GOT3 (cell line): Measurements from ENCODE around the gene DSCAM.
"Not testable (repeated sequence)": the region's sequence is repeated elsewhere in the genome, so short reads cannot be mapped to it uniquely, and the experiment has no call there.

Experiments used
- DNase-seq: peaks from one replicate; lab custom pipeline; 2025; ENCODE audit warnings: mixed read lengths; lab: John Stamatoyannopoulos, UW

Gene DSCAM

DNA sequence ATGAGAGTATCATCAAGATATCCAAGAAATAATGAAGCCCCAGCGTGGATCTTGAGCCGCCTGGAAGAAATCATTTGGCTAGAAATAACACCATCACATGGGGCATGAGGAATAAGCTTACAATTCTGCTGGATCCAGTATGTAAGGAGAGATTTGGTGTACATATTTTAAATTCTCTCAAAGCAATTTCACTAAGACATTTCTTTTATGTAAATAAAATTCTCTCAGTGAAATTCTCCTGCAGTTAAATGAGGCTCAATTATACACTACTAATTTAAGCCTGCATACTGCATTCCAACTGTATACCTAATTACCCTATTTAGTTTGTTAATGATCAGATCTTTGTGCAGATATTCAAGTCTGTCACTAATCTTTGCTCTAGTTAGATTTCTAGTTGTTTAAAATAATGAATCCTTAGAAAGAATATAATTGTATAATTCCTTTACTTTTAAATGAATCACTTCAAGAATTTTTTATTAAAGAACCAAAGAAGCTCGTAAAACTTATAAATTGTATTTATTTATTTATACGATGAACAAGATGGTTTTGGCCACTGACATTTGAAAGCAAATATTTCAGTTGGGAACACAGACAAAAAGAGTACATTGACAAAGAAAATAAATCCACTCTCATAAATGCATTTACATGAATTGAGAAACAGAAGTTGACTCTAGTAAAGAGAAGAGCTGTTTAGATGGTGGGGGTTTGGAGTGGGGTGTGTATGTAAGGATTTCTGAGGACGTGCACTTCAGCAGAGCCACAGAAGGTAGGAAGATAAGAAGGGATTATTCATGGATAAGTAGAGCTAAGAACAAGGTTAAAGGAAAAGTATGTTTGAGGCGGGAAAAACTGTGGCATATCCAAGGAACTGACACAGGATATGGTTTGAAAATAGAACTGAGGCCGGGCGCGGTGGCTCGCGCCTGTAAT, 466.8 kb downstream of the DSCAM start:
- no peak for DNase-seq

DNA sequence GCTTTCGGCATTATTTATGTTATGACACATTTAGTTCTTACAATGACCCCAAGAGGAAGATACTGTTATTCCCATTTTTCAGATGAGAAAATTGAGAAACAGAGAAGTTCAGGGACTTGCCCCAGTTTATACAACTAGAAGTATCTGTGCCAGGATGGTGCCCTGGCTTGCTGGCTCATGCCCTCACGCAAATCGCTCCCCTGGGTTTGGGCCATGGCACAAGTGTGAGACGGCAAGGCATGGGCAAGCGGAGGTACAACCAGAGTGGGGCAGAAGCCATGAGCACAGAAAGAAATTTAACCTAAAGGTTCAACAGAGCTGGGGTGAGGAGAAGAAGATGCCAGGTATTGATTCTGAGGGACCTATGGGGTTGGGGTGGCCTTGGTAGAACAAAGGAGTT, 469.8 kb downstream of the DSCAM start:
- no peak for DNase-seq

DNA sequence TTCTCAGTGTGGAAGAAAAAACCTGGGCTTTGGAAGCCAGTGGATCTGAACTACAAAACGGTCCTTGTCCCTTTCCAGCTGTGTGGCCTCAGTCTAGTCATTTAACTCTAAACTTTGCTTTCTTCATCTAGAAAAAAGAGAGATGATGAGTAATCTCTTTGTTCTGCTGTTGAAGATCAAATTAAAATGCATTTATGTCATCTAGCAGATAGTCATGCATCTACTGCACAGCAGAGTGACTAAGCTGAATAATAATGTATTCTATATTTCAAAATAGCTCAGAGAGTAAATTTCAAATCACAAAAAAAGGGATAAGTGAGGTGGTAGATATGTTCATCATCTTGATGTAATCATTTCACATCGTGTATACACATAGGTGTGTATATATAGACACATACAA, 473.2 kb downstream of the DSCAM start:
- DNase-seq, result no peak

DNA sequence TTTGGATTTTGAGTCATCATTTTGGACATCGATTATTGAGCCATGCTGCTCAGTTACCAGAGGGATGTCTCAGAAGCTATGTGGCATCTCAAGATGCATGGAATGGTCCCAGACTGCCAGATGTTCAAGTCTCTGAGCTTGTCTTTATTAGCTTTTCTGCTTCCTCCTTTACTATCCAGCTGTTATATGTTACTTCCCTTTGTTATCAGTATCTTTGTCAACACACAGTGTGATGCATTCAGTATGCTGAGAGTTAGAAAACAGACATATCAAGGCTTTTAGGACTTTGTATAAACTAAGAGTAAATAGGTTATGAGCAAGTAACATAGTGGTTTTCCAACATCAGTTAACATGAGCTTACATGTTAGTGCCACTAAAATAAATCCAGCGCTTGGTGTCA, 474.5 kb downstream of the DSCAM start:
- DNase-seq, result no peak

DNA sequence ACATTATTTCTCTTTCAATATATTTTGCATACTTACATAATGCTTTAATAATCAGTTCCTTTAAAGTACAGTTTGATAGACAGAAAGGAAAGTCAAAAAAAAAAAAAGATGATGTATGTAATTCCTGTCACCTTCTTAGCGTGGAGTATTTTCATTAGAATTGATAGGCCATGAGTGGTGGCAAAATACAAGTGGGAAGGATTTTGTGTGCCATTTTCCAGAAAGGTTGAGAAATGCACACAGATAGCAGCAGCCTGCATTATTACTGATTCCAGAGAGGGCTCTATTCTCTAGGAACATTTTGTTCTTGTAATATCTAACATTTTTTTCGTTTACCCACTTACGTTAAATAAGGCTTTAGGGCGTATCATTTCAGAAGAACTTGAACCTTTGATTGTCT, 475.6 kb downstream of the DSCAM start:
- no peak for DNase-seq

DNA sequence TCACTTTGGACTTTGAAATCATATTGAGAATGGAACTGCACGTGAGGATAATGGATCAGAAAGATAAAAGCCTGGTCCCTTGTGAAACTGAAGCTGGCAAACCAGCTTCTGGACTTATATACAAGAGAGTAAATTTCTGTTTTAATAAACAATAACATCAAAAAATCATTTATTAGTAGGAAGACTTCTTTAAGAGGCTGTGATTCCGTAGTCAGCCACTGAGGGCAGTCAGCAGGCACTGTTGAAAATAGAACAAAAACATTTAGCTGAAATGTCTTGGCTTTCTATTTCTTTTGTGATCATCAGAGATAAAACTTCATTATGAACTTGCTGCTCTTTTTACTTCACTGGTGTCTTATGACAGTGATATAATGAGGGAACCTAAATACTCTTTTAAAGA, 490.3 kb downstream of the DSCAM start:
- no peak for DNase-seq

DNA sequence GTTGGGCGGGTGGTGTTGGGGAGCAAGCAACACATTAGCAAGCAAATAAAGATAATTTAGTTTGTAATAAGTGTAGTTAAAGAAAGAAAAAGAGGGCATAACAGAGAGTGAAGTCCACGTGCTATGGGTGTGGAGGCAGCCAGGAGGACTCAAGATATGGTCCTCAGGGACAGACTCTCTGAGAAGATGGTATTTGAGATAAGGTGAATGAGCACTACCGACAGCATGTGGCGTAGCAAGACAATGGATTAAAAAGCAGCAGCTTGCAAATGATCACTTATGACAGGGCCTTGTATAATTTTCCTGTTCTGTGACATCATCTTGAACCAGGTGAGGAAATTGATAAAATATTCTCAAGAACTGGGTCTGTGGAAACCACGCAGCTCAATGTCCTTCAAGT, 491.9 kb downstream of the DSCAM start:
- no peak for DNase-seq

DNA sequence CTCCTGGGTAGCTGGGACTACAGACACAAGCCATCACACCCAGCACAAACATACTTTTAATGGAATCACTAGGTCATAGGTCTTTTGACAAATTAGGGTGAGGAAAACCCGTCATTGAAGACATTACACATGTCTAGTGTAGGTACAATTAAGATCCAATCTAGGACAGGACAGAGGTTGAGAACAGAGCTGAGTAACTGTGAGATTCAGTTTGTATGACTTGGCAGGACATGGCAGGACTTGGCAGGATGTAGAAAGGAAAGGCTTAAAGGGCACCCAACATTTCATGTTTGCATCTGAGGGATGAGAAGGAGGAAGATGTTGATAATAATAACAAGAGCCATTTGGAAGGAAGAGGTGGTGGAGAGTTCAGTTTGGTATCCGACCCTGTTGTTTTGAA, 496.0 kb downstream of the DSCAM start:
- no peak for DNase-seq

DNA sequence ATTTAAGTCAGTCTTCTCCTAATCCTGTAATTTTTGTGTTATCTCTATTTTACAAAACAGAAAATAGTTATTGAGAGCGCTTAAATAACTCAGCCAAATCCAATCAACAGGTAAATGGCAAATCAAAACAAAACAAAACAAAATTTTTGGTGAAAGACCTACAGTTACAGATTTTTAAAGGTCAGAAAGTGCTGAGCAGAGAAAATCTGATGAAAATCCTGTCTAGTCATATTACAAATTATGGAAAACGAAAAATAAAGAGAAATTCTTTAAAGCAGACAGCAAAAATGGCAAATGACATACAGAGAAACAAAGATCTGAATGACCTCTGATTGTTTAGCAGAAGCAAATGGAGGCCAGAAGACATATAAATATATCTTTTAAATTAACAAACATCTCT, 497.4 kb downstream of the DSCAM start:
- no peak for DNase-seq

DNA sequence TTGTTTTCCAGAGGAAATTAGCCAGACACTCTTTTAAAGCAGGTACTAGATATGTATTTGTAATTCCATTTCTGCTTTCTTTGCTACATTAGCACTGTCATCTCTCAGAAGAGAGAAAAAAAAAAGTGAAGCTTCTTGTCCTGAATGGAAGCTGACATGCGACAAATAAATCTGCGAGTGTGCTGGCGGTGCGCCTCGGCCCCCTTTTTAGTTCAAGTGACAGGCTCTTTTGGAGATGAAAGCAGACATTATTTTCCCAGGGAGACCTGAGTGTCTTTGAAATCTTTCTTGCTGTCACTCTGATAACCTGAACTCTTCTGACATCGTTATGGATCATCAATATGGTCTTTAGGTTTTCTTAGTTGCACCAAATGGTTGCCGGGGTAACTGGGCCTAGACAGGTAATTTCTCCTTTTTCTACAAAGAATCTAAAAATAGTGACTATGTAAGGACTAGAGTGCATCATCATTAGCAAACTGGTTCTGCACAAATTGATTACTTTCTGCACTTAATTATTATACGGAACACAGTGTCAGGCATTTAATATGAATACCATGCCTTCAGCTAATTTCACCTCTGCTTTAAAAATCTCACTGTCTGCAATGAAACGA, 501.1 kb downstream of the DSCAM start:
- DNase-seq, result no peak

DNA sequence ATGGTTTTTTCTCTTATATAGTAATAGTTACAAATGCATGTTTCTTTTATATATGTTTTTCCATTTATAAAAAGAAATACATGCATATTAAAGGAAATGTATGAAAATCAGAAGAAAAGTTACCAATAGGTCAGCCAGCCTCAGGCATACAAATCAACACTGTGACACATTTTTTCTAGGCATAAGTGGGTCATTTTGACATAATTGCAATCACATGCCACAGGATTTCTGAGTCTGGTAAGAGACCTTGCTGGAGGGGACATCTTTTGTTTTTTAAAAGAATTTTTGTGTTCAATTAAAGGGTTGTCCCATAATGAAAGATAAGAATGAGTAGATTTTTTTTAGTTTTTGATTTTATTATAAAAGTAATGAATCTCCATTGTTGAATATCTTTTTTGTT, 506.6 kb downstream of the DSCAM start:
- no peak for DNase-seq

DNA sequence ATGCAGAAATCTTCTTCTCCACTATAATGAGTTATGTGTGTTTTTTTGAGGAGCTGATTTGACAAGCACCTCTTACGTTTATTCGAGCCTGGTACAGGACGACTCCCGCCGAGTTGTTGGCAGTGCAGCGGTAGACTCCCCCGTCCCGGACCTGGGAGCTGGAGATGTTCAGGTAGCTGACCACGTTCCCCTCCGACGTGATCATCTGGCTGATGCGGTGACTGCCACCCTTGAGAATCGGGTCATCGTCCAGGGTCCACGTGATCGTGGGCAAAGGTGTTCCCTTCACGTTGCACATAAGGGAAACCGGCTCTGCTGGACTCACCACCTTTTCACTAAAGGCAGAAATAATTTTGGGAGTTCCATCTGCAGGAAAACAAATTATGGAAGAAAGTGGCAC, 507.9 kb downstream of the DSCAM start:
- DNase-seq, result no peak

DNA sequence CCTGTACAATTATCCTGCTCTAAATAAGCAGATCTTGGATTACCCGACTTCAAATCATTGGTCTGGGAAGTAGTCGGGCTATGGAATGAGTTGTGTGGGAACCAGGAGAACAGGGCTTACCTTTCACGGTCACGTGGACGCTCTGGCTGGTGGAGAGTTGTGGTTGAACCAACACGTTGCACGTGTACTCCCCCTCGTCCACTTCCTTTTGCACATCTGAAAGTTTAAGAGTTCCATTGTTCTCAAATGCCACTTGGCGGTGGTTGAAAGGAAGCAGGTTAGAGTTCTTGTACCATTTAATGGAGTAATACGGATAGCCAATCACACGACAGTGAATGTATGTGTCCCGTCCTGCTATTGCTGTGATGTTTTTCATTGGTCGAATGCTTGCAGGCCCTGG, 509.0 kb downstream of the DSCAM start:
- DNase-seq, result no peak

DNA sequence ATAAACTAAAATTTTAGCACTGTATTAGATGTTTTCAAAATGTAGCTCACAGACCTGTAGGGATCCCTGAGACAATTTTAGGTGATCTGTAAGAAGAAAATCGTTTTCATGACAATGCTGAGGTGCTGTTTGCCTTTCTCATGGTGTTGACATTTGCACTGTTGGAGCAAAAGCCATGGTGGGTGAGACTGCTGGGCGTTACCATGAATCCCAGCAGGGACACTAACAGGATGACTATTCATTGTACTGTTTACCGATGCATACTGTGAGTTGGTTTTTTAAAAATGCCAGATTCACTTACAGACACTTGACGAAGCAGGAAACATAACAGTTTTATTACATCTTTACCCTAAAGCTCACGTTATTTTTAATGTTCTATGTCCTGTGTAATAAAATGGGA, 511.3 kb downstream of the DSCAM start:
- DNase-seq, result no peak

DNA sequence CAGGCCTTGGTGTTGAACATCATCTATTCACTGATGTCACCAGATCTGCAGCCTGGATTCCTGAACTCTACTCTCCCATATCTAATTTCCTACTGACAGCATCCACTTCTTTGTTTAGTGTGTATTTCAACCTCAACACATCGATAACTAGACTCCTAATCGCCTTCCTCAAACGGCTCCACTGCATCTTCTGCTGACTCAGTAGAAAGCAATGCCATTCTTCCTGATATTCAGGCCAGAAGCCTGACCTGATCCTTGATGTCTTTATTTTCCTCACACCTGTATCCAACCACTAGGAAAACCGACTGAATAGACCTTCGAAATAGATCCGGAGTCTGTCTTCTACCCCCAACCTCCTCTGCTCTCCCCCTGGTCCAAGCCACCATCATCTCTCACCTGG, 512.8 kb downstream of the DSCAM start:
- DNase-seq, result no peak

DNA sequence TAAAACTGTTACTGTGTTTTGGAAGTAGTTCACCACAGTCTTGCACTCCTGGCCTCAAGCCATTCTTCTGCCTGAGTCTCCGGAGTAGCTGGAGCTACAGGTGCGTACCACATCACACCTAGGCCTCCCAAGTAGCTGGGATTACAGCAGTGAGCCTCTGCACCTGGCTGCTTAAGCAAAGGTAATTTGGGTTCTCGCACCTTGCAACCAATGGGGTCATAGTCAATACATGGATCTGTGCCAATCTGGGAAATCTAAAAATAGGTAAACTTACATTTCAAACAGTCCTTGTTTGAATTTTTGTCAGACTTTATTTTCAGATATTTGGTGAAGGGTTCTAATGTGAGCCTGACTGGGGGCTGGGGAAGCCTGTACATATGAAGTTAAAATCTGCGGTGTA, 513.2 kb downstream of the DSCAM start:
- DNase-seq, result no peak

DNA sequence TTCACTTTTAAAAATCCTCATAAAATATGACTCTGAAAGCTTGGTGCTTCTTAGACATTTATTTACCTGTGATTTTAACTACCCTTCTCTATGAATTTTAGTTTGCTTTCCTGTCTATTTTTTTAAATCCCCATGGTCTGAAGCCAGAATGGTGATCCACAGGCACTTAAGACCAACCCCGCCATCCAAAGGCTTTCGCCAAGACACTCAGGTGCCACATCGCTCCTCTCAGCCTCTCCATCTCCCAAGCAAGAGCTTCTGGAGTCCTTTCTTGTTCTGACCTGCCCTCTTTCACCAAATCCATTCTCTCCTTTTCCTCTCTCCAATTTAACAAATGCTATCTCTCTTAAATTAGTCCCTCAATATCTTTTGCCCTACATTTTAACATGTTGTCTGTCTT, 515.2 kb downstream of the DSCAM start:
- no peak for DNase-seq

DNA sequence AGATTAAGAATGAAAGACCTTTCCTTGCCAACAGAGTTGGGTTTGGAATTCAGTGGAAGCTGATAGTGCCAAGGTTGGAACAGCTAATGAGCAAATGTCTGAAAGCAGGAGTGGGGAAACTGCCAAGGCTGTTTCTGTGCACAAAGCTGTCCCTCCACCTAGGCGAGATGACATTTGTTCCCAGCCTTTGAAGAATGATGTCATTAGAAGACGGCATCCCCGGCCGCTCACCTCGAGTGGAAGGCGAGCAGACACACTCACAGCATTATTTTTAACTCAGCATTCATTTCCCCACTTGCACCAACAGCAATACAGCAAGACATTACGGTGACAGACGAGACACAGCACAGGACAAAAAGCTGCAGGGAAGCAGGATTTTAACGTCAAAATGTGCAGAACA, 515.8 kb downstream of the DSCAM start:
- DNase-seq, result no peak

DNA sequence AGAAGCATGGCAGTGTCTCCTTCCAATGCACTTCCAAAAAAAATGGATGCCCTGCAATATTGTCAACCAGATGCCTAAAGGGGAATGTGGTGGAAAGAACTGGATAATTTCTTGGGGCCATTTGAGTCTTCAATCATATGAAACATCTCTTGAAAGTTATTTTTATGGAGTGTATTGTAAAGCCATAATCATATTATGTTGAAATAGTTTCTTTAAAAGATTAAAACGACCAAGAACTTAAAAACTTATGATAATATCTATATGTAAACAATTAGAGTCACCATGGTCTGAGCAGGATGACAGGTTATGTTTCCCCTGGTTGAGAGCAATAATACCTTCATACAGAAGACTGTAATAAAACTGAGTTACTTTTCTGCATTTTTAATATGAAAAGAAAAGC, 522.6 kb downstream of the DSCAM start:
- DNase-seq, result no peak

DNA sequence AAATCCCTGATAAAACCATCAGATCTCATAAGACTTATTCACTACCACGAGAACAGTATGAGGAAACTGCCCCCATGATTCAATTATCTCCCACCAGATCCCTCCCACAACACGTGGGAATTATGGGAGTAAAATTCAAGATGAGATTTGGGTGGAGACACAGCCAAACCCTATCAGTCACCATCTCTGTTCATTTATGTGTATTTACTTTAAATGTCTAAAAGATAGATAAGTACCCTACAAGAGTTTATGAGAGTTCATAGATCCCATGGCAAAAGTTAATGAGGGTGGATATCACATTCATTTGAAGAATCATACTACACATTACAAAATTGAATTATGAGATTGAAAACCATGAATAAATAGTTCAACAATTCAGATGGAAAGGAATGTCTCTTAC, 526.2 kb downstream of the DSCAM start:
- not testable (repeated sequence) for DNase-seq

DNA sequence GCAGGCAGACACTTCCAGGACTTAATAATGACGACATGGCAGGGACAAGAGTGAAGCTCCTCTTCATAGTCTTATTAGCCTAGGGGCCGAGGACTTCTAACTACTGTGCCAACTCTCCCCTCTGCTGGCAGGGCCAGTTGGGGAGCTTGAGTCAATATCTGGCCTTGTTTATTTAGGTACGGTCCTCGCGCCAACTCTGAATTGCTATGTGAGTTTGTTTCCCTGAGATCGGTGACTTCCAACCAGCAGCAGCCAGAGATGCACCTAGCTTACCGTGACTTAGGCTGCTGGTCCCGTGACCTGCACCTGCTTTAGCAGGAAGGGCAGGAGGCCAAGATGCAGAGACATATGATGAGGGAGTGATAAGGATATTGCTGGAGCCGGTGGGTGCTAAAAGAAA, 528.6 kb downstream of the DSCAM start:
- DNase-seq, result no peak

DNA sequence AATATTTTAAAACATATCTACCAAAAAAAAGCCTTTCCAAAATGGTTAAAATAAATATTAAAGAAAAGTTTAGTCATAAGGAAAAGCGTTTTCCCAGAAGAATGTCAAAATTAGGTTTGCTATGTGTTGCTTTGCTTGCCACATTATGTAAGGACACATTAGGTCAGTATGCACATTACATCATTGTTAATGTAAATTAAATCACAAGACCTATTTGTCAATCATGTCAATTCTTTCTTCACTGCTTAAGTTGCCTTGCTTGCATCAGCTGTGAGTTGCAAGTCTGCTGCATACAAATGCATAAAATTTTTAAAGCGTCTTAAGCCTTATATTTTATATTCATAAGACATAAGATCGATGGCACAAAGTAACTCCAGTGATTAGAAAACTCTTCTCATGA, 530.9 kb downstream of the DSCAM start:
- DNase-seq, result no peak

DNA sequence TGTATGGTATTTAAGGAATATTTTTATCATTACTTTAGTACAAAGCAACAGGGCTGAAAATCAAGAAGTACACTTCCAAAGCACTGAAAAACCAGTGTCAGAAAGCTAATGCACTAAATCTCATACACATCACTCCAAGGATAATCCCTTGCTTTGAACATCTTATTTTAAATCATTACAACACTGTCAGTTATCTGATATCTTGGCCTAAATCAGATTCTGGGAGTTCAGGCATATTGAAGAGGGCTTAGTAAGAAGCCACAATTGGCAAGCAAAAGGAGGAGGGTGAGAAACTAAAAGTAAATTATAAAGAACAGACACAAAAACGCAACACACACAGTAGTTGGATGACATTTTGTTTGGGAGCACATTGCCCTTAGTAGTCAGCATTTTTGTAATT, 531.3 kb downstream of the DSCAM start:
- DNase-seq, result no peak

DNA sequence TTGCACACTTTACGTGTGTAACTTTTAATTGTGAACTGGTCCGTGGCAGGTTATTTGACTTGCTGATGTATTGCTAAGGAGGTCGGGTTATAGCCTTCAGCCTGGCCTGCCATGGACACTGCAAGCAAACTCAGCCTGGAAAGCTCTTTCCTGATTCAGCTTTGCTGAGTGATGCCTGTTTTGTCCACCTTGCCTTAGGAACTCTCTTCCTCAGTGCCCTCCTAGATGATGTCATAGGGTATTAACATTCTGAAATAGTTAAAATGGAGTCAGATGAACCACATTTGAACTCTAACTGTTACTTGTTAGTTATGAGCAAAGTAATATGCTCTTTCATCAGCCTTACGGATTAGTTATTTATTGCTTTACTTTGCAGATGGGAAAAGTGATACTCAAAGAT, 533.7 kb downstream of the DSCAM start:
- no peak for DNase-seq
